K562 (cell line): ENCODE measurements around the gene OXNAD1. TPM values are rescaled to one million over a fixed set of nuclear protein-coding genes. Genes with fewer than 3 reads are reported as not detected.

Experiments
- ATAC-seq: fragments of 200-7000 bp; cut with Tn5 transposase; 3 replicates; pipeline ENCODE4 v1.9.1; 2020; ENCODE audit warnings: moderate library complexity
- BruUV-seq: library from RNA; stranded (reverse); fragments of 400-500 nt; replicated peaks from 2 replicates; lab custom pipeline; 2021; lab: Mats Ljungman, UMichigan
- CTCF ChIA-PET: fragments of 300-600 bp; formaldehyde crosslinking; extraction: SDS; loops from one replicate; lab custom pipeline; 2021; ENCODE audit warnings: low intra/inter-chr PET ratio; lab: Yijun Ruan, JAX
- POLR2A ChIA-PET: fragments of 300-600, 350-650 bp; sonication (Branson Sonifier 250); formaldehyde crosslinking; extraction: SDS; loops from one replicate; lab custom pipeline; 2021; ENCODE audit warnings: antibody characterized with exemption, inconsistent platforms; lab: Yijun Ruan, JAX
- DNase-seq, 4 experiments: peaks; one replicate each; pipeline versions ENCODE4 v3.0.0 to v3.0.0-alpha.2; 2011 to 2018; ENCODE audit warnings: low spot score in 3 of 4, mixed read lengths in 3 of 4; ENCODE audit errors: extremely low read depth in 1 of 4
- FAIRE-seq: peaks from 2 replicates; lab custom pipeline; 2011; peaks lifted over from hg19 to GRCh38; lab: Jason Lieb, UNC
- H2AFZ ChIP-seq: 2 replicates; pipeline ENCODE4 v1.6.0; 2011; ENCODE audit warnings: low read depth, low read length, control low read depth, inconsistent platforms
- H3K27ac ChIP-seq: fragments of 200-600 bp; 3 replicates; pipeline ENCODE4 v1.8.0; 2011; ENCODE audit warnings: low read depth, mild to moderate bottlenecking, control low read depth, inconsistent platforms, low read length, moderate library complexity, mixed read lengths; ENCODE audit errors: extremely low read depth
- H3K27me3 ChIP-seq, 2 experiments: fragments of 300-600 bp in 1 of 2; 2 replicates in 1 of 2; 3 replicates in 1 of 2; pipeline versions ENCODE4 v1.6.0 to v1.8.0; 2011; ENCODE audit warnings: inconsistent platforms in 2 of 2, low read length in 2 of 2, mild to moderate bottlenecking in 1 of 2, mixed read lengths in 1 of 2, moderate library complexity in 1 of 2; ENCODE audit not compliant: control insufficient read depth in 2 of 2, insufficient read depth in 2 of 2
- H3K36me3 ChIP-seq: fragments of 300-600 bp; 3 replicates; pipeline ENCODE4 v1.8.0; 2011; ENCODE audit warnings: mild to moderate bottlenecking, low read length, inconsistent platforms; ENCODE audit not compliant: control insufficient read depth, insufficient read depth
- H3K4me1 ChIP-seq, 2 experiments: fragments of 200-600 bp in 1 of 2; replicated peaks in 1 of 2; 2 replicates in 1 of 2; 3 replicates in 1 of 2; pipeline versions ENCODE4 v1.5.1 to v1.8.0; 2011; ENCODE audit warnings: inconsistent platforms in 2 of 2, low read length in 2 of 2, mild to moderate bottlenecking in 1 of 2, mixed read lengths in 1 of 2, moderate library complexity in 1 of 2; ENCODE audit not compliant: control insufficient read depth in 2 of 2, insufficient read depth in 2 of 2
- H3K4me2 ChIP-seq: 2 replicates; pipeline ENCODE4 v1.6.1; 2011; ENCODE audit warnings: low read length, control low read depth, inconsistent platforms, mixed read lengths; ENCODE audit not compliant: insufficient read depth
- H3K4me3 ChIP-seq: fragments of 200-600 bp; sonication (generic), shearing (Covaris generic); 2 replicates; pipeline ENCODE4 v1.5.1; 2016; ENCODE audit warnings: control low read depth, inconsistent platforms
- H3K79me2 ChIP-seq: fragments of 200-600 bp; 3 replicates; pipeline ENCODE4 v1.8.0; 2011; ENCODE audit warnings: low read length, inconsistent platforms; ENCODE audit not compliant: control insufficient read depth, insufficient read depth
- H3K9ac ChIP-seq, 2 experiments: 2 replicates each; pipeline versions ENCODE4 v1.6.0 to v1.6.1; 2011; ENCODE audit warnings: low read depth in 2 of 2, low read length in 2 of 2, control low read depth in 1 of 2, inconsistent platforms in 1 of 2, mild to moderate bottlenecking in 1 of 2, mixed read lengths in 1 of 2; ENCODE audit not compliant: insufficient read depth in 1 of 2
- H3K9me1 ChIP-seq: one replicate; pipeline ENCODE4 v1.6.0; 2011; ENCODE audit warnings: inconsistent platforms, mild to moderate bottlenecking, low read length, moderate library complexity; ENCODE audit not compliant: control insufficient read depth, insufficient read depth
- H3K9me3 ChIP-seq: replicated peaks from 2 replicates; pipeline ENCODE4 v1.5.1; 2011; ENCODE audit warnings: low read depth, low read length, inconsistent platforms; ENCODE audit not compliant: control insufficient read depth, insufficient read depth
- H4K20me1 ChIP-seq: replicated peaks from 2 replicates; pipeline ENCODE4 v1.6.1; 2011; ENCODE audit warnings: low read length, inconsistent platforms, mixed read lengths; ENCODE audit not compliant: control insufficient read depth, insufficient read depth
- CXXC5 ChIP-seq: fragments of 250-450 bp; sonication (Bioruptor Pico); IDR thresholded peaks from 2 replicates; pipeline ENCODE4 v1.8.0; 2022; ENCODE audit warnings: inconsistent platforms, mild to moderate bottlenecking, moderate library complexity
- EHMT2 ChIP-seq: fragments of 450-650 bp; IDR thresholded peaks from 2 replicates; pipeline ENCODE4 v1.6.1; 2018; ENCODE audit warnings: antibody characterized with exemption
- ELK1 ChIP-seq: sonication (generic); formaldehyde crosslinking; IDR thresholded peaks from 2 replicates; pipeline ENCODE4 v1.8.1; 2022; ENCODE audit warnings: missing genetic modification reagents
- HDGF ChIP-seq: fragments of 450-650 bp; IDR thresholded peaks from 2 replicates; pipeline ENCODE4 v1.6.1; 2016
- JUNB ChIP-seq: fragments of 450-650 bp; formaldehyde crosslinking; conservative IDR thresholded peaks from 2 replicates; pipeline ENCODE4 v1.4.0; 2020; ENCODE audit warnings: mild to moderate bottlenecking
- KDM1A ChIP-seq, 2 experiments: fragments of 450-650 bp; IDR thresholded peaks; 2 replicates each; pipeline ENCODE4 v1.6.1; 2016; ENCODE audit warnings: mild to moderate bottlenecking in 2 of 2
- KHSRP ChIP-seq: fragments of 450-650 bp; IDR thresholded peaks from 2 replicates; pipeline ENCODE4 v1.6.1; 2017
- MAX ChIP-seq: sonication (generic); formaldehyde crosslinking; IDR thresholded peaks from 2 replicates; pipeline ENCODE4 v1.9.0; 2022; ENCODE audit warnings: mild to moderate bottlenecking, missing genetic modification reagents
- NFIC ChIP-seq: fragments of 450-650 bp; IDR thresholded peaks from 2 replicates; pipeline ENCODE4 v1.6.1; 2017; ENCODE audit warnings: mild to moderate bottlenecking, inconsistent platforms
- SMC3 ChIP-seq: conservative IDR thresholded peaks from 2 replicates; pipeline ENCODE4 v1.6.1; 2011; ENCODE audit warnings: low read depth, low read length, improper control_type of control experiment; ENCODE audit not compliant: insufficient read depth
- ZFP91 ChIP-seq: sonication (generic); formaldehyde crosslinking; IDR thresholded peaks from 2 replicates; pipeline ENCODE4 v1.8.0; 2022; ENCODE audit warnings: mild to moderate bottlenecking, missing genetic modification reagents
- ZNF133 ChIP-seq: fragments of 250-450 bp; sonication (Bioruptor Pico); IDR thresholded peaks from 2 replicates; pipeline ENCODE4 v1.4.0; 2020; ENCODE audit warnings: mild to moderate bottlenecking
- WGBS: fragments of 100-300 bp; shearing (Covaris generic); methylation state at CpG from one replicate; pipeline ENCODE4 v1.1.6; 2016; ENCODE audit warnings: low coverage, mixed read lengths; ENCODE audit not compliant: insufficient coverage; ENCODE audit errors: missing lambda C conversion rate; 5-methylcytosine and 5-hydroxymethylcytosine counted together
- in situ Hi-C: fragments of 300-500 bp; cut with MboI; formaldehyde crosslinking; loops from 4 replicates; pipeline ENCODE4 v1.15.0; 2018; ENCODE audit warnings: inconsistent platforms, mixed read lengths
- intact Hi-C: fragments of 100-400 bp; cut with micrococcal nuclease; formaldehyde crosslinking; loops from 2 replicates; pipeline ENCODE4 v1.14.2; 2022
- polyA plus RNA-seq, 8 experiments: library from polyadenylated mRNA; depleted of rRNA in 4 of 8; stranded (reverse) in 5 of 8; unstranded in 3 of 8; fragments of >200 nt; fragmentation: Nextera tagmentation in 2 of 8; fragmentation: Illumina TruSeq in 1 of 8; extraction: Ambion mirVana in 2 of 8; extraction: Trizol in 1 of 8; gene quantifications; 2 replicates each; pipeline versions ENCODE4 v1.2.1 to v1.2.3, GENCODE V29; 2011 to 2014; ENCODE audit warnings: inconsistent platforms in 1 of 8, missing spikeins in 1 of 8
- total RNA-seq, 7 experiments: library from RNA; depleted of rRNA in 6 of 7; stranded (reverse); fragments of >200 nt in 6 of 7; fragmentation: Illumina TruSeq in 2 of 7; extraction: Trizol in 2 of 7; gene quantifications; 2 replicates each; pipeline versions ENCODE4 v1.2.1 to v1.2.3, GENCODE V29; 2011 to 2021; ENCODE audit warnings: low replicate concordance in 1 of 7
- TF ChIP-seq, protein P1 (sequence below): IDR thresholded peaks from 3 replicates; pipeline ENCODE4 v1.6.1; 2011; ENCODE audit warnings: borderline replicate concordance, mild to moderate bottlenecking, moderate library complexity; ENCODE audit not compliant: insufficient read length; ENCODE audit errors: extremely low read depth

The OXNAD1 gene
- total and polyA plus RNA-seq, 9 of the 15 experiments (the other 6 are each of a cell fraction or from before 2014, with no cell fraction given): 12.8 to 44.4 (median 41.1) TPM

DNA sequence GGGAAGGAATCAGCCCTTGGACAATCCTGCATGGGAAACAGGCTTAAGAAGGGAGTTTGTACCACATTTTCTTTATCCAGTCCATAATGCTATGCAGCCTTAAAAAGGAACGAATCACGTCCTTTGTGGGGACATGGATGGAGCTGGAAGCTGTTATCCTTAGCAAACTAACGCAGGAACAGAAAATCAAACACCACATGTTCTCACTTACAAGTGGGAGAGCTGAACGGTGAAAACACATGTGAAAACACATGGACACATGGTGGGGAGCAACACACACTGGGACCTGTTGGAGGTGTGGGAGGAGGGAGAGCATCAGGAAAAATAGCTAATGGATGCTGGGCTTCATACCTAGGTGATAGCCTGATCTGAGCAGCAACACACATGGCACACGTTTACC is 70.3 kb downstream of the OXNAD1 start (continued):
- TF ChIP-seq ELK1 (CRISPR knock-in tag) (no peak), KHSRP (no peak), NFIC (no peak), ZFP91 (no peak), EHMT2 (no peak), KDM1A (IDR thresholded peaks at IDR 0.05) (no peak), HDGF (no peak), CXXC5 (CRISPR knock-in tag) (no peak)

DNA sequence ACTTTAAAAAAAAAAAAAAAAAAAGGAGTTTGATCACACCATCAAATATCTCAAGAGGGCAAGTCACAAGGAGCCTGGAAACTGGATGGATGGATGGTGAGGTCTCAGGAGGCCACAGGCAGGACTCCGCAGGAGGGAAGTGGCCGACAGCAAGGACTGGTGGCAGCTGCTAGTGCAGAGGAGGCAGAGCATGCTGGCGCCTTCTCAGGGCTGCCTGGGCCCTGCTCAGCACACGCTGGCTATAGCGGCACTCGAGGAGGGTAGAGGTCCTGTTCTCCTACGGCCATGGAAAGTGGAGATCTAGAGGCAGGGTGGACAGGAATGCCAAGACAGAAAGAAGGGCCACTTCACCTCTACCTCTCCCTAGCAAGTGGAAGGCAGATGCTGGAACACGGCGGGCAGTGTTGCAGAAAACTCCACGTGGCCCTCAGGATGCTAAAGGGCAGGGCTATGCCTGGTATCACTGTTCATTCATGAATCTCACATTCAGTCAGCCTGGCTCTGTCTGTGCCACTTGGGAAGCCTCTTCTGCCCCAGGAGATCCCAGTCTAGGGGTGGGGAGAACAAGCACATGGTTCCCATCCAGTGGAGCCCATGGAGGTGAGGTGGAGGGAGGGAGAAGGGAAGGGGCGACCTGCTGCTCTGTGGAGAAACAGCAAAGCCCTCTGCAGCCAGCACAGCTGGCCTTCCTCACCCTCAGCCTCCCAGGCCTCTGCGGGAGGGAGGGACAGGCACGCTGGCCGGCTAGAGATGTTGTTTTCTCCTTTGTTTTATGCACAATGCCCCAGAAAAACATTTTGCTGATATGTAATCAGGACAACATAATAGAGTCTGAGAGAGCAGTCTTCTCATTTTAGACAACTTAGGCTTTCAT is 71.0 kb downstream of the OXNAD1 start:
- no peak overlapping the region for H3K4me2 ChIP-seq
- no peak overlapping the region for H3K4me3 ChIP-seq
- in situ Hi-C loops: no loop called here
- ChIA-PET CTCF (no interaction called here), POLR2A (interaction anchor here (0.7 to 1.5 kb wide), 2 partner anchors 10 to 17 kb away, joined by 3 read pairs; no protein-coding TSS in a partner anchor)
- H3K27ac ChIP-seq: no peak overlapping the region
- no peak for DNase-seq
- no peaks in the 10 kb centered on the region for H3K9me3 ChIP-seq
- H3K9me1 ChIP-seq: no peaks in the 10 kb centered on the region
- H4K20me1 ChIP-seq: no peaks in the 10 kb centered on the region
- H3K9ac ChIP-seq: peak overlapping the region in 1 of 2 experiments; percentile 22; a peak in 1 of 4 replicates
- H2AFZ ChIP-seq: no peak overlapping the region
- no peaks in the 10 kb centered on the region for H3K79me2 ChIP-seq
- H3K27me3 ChIP-seq: no peaks in the 10 kb centered on the region
- ATAC-seq: no peak
- no TSS peak for BruUV-seq
- FAIRE-seq: no peak
- H3K36me3 ChIP-seq: peaks cover 37% of the 10 kb centered on the region
- intact Hi-C loops: no loop called here
- 89% methylated on average over 14 of the region's 14 CpGs for WGBS
- no peaks in the 10 kb centered on the region for H3K4me1 ChIP-seq
- TF ChIP-seq ZNF133 (CRISPR knock-in tag) (no peak), MAX (CRISPR knock-in tag) (no peak), SMC3 (no peak), JUNB (CRISPR knock-in tag) (no peak)
- TF ChIP-seq, protein P1, sequence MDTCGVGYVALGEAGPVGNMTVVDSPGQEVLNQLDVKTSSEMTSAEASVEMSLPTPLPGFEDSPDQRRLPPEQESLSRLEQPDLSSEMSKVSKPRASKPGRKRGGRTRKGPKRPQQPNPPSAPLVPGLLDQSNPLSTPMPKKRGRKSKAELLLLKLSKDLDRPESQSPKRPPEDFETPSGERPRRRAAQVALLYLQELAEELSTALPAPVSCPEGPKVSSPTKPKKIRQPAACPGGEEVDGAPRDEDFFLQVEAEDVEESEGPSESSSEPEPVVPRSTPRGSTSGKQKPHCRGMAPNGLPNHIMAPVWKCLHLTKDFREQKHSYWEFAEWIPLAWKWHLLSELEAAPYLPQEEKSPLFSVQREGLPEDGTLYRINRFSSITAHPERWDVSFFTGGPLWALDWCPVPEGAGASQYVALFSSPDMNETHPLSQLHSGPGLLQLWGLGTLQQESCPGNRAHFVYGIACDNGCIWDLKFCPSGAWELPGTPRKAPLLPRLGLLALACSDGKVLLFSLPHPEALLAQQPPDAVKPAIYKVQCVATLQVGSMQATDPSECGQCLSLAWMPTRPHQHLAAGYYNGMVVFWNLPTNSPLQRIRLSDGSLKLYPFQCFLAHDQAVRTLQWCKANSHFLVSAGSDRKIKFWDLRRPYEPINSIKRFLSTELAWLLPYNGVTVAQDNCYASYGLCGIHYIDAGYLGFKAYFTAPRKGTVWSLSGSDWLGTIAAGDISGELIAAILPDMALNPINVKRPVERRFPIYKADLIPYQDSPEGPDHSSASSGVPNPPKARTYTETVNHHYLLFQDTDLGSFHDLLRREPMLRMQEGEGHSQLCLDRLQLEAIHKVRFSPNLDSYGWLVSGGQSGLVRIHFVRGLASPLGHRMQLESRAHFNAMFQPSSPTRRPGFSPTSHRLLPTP: no peak
